Activated naive CD4-positive, alpha-beta T cell treated with Interleukin-2 at 50 U/mL for 16 hours (primary cell): ENCODE results near the gene TECTA.
"Not testable (repeated sequence)": the region's sequence is repeated elsewhere in the genome, so short reads cannot be mapped to it uniquely, and the experiment has no call there.

Source experiments
- DNase-seq: peaks from one replicate; pipeline ENCODE4 v3.0.0-alpha.2; 2020

Gene TECTA

GRCh38 chr11:121129362-121130340 is 28.6 kb downstream of the TECTA start:
- no peak for DNase-seq

GRCh38 chr11:121131656-121132055 is 30.6 kb downstream of the TECTA start:
- DNase-seq: no peak

GRCh38 chr11:121132211-121132976 is 31.4 kb downstream of the TECTA start:
- no peak for DNase-seq

GRCh38 chr11:121134741-121135312 is 33.8 kb downstream of the TECTA start:
- DNase-seq: no peak

GRCh38 chr11:121137005-121137404 is 36.0 kb downstream of the TECTA start:
- no peak for DNase-seq

- DNase-seq: no peak
Measured at GRCh38 chr11:121138259-121138658, 37.2 kb downstream of the TECTA start.

- DNase-seq: no peak
Measured at GRCh38 chr11:121140369-121140768, 39.3 kb downstream of the TECTA start.

GRCh38 chr11:121141066-121141465 is 40.0 kb downstream of the TECTA start:
- no peak for DNase-seq

GRCh38 chr11:121143921-121144320 is 42.9 kb downstream of the TECTA start:
- DNase-seq: no peak

GRCh38 chr11:121144723-121145122 is 43.7 kb downstream of the TECTA start:
- no peak for DNase-seq

- no peak for DNase-seq
Measured at GRCh38 chr11:121145826-121146225, 44.8 kb downstream of the TECTA start.

- no peak for DNase-seq
Measured at GRCh38 chr11:121149116-121149515, 48.1 kb downstream of the TECTA start.

GRCh38 chr11:121151207-121151688 is 50.2 kb downstream of the TECTA start:
- DNase-seq: no peak

GRCh38 chr11:121152764-121153163 is 51.7 kb downstream of the TECTA start:
- no peak for DNase-seq

GRCh38 chr11:121153472-121153871 is 52.4 kb downstream of the TECTA start:
- DNase-seq: no peak

GRCh38 chr11:121154486-121155314 is 53.7 kb downstream of the TECTA start:
- DNase-seq: no peak

GRCh38 chr11:121157756-121158155 is 56.7 kb downstream of the TECTA start:
- DNase-seq: no peak

GRCh38 chr11:121159741-121160140 is 58.7 kb downstream of the TECTA start:
- DNase-seq: no peak

- no peak for DNase-seq
Measured at GRCh38 chr11:121161349-121161917, 60.4 kb downstream of the TECTA start.

GRCh38 chr11:121163658-121164308 is 62.7 kb downstream of the TECTA start:
- peak; percentile 8 for DNase-seq

- not testable (repeated sequence) for DNase-seq
Measured at GRCh38 chr11:121177629-121178028, 76.6 kb downstream of the TECTA start.
